GM06990 (cell line): ENCODE data around the gene DCUN1D2.

ENCODE experiments used
- DNase-seq: peaks from one replicate; pipeline ENCODE4 v3.0.0-alpha.2; 2011; ENCODE audit not compliant: insufficient read length; ENCODE audit errors: extremely low read depth
- H3K27me3 ChIP-seq: replicated peaks from 2 replicates; pipeline ENCODE4 v1.6.0; 2011; ENCODE audit warnings: low read length; ENCODE audit not compliant: control insufficient read depth, insufficient read depth
- H3K36me3 ChIP-seq: 2 replicates; pipeline ENCODE4 v1.5.1; 2011; ENCODE audit warnings: low read length; ENCODE audit not compliant: control insufficient read depth, insufficient read depth
- H3K4me3 ChIP-seq: replicated peaks from 2 replicates; pipeline ENCODE4 v1.5.1; 2011; ENCODE audit warnings: low read depth, mild to moderate bottlenecking, control low read depth, low read length
- CTCF ChIP-seq: IDR thresholded peaks from 2 replicates; pipeline ENCODE4 v1.5.1; 2011; ENCODE audit warnings: low read length, control low read depth, mild to moderate bottlenecking, inconsistent platforms; ENCODE audit not compliant: insufficient read depth, poor library complexity, severe bottlenecking

Gene DCUN1D2

DNA sequence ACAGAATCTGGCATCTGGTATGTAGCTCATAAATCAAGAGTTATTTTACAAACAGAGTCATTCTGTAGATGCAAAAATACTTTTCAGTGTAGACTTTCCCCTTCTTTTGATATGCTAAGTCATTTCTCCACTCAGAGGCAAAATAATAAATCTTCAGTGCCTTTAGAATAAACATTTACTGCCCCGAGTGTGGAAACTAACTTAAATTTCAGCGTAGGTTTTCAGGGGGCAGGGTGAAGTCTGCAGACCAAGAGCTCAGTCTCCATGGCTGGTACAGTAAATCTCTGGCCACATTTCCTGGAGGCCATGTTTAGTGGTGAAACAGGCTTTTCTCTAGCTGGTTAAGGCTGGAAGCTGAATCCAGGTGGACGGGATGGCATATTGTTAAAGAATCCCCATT is 24.1 kb downstream of the DCUN1D2 start:
- Histone ChIP-seq H3K36me3 (peaks cover 3% of the 10 kb centered on the region), H3K4me3 (no peak overlapping the region), H3K27me3 (no peaks in the 10 kb centered on the region)
- no peak for DNase-seq
- no peak for TF ChIP-seq CTCF

DNA sequence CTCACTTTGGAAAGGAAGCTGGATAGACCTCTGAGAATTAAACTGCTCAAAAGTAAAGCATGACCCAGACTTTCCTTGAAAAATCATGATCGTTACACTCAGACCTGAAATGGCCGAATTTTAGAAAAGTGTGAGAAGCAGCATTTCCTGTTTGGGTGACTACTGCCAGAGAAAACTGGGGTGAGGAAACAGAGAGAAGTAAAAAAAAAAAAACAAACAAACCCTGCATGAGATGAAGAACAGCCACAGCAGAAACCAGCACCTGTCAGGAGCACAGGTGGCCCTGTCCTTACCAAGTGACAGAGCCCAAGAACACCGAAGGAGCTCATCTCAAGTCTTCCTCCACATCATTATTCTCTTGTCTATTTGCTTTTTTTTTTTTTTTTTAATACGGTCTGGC is 25.2 kb downstream of the DCUN1D2 start:
- Histone ChIP-seq H3K4me3 (no peak overlapping the region), H3K36me3 (peaks cover 8% of the 10 kb centered on the region), H3K27me3 (no peaks in the 10 kb centered on the region)
- TF ChIP-seq CTCF = no peak
- DNase-seq = no peak

DNA sequence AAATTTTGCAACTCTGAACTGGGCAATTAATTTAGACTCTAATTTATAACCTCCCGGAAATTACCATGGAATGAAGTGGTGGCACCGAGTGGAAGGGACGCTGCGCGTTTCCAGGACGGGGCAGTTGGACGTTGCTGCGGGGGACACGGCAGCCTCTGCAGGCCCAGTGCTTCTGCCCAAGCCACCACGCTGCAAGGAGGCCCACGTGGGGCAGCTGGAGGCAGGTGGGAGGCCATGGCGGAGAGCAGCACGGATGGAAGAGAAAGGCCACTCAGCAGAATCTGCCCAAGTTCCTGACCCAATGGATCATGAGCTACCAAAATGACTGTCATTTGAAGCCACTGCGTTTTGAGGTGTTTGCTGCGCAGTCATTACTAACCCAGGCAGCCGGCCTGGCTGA is 26.0 kb downstream of the DCUN1D2 start:
- H3K4me3 ChIP-seq = no peak overlapping the region
- no peak for TF ChIP-seq CTCF
- peaks cover 11% of the 10 kb centered on the region for H3K36me3 ChIP-seq
- no peaks in the 10 kb centered on the region for H3K27me3 ChIP-seq
- no peak for DNase-seq

DNA sequence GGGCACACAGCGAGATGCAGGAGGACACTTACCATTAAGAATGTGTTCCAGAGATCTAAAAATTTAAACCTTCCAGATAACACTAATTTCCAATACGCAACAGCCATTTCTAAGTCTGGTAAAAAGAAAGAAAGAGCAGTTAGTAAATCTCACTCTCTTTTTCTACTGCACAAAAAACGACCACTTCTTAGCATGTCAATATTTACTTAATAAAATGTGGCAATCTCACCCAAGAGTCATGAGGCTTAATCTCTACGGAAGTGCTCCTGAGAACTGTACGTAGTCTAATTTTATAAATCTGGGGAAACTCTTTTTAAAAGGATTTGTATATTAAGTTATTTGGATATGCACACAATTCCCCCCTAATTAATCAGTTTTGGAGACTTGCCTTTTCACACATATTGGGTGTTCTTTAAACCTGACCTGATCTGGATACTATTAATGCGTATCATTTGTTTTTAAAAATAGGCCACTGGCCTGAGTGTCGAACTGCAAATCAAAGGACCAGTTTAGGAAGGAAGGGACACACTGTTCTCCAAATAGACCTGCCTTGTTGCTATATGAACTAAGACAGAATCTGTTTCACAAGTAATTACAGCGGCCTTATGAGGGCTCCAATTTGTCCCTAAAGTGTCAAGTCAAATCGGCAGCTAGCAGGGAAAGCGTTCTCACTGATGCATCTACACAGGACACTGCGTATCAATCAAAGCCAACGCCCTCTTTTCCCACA is 29.3 kb downstream of the DCUN1D2 start:
- no peak overlapping the region for H3K4me3 ChIP-seq
- TF ChIP-seq CTCF = no peak
- H3K27me3 ChIP-seq = no peaks in the 10 kb centered on the region
- DNase-seq = no peak
- peaks cover 18% of the 10 kb centered on the region for H3K36me3 ChIP-seq

DNA sequence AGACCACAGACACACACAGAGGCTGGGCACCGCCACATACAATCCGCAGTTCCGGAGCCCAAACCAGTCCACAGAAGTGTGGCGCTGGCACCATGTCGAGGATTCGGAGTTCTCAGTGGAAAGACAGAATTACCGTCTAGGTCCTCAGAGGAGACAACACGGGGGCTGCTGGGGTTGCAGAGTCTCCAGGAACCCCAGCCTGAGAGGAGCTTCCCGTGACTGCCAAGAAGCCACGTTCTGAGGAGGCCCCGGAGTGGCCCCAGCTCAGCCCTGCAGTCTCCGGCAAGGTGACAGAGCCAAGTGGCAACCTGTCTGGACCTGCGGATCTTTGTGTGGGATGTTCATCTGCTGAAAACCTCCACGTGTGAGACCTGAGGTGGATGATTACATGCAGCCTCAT is 29.9 kb downstream of the DCUN1D2 start:
- DNase-seq = no peak
- Histone ChIP-seq H3K27me3 (no peaks in the 10 kb centered on the region), H3K4me3 (no peak overlapping the region), H3K36me3 (peaks cover 20% of the 10 kb centered on the region)
- no peak for TF ChIP-seq CTCF

GRCh38 chr13:113460064-113460555 is 30.4 kb downstream of the DCUN1D2 start:
- Histone ChIP-seq H3K36me3 (peaks cover 24% of the 10 kb centered on the region), H3K27me3 (no peaks in the 10 kb centered on the region), H3K4me3 (no peak overlapping the region)
- DNase-seq = no peak
- TF ChIP-seq CTCF = no peak
